UCSD-AML1 (cell line): ENCODE data around the gene ADGRD1.
"Not testable (repeated sequence)": the region's sequence is repeated elsewhere in the genome, so short reads cannot be mapped to it uniquely, and the experiment has no call there.

Experiments used
- DNase-seq: peaks from one replicate; lab custom pipeline; 2025; ENCODE audit not compliant: unreplicated experiment; lab: John Stamatoyannopoulos, UW

The ADGRD1 gene

GRCh38 chr12:131067981-131068851 lies 114.5 kb downstream of the ADGRD1 start:
- no peak for DNase-seq

GRCh38 chr12:131068926-131069720 lies 115.4 kb downstream of the ADGRD1 start:
- not testable (repeated sequence) for DNase-seq

GRCh38 chr12:131070136-131070535 lies 116.4 kb downstream of the ADGRD1 start:
- not testable (repeated sequence) for DNase-seq

- not testable (repeated sequence) for DNase-seq
Observed at GRCh38 chr12:131070668-131071067, 117.0 kb downstream of the ADGRD1 start.

- DNase-seq = not testable (repeated sequence)
Observed at GRCh38 chr12:131071234-131071820, 117.6 kb downstream of the ADGRD1 start.

GRCh38 chr12:131071950-131072349 lies 118.2 kb downstream of the ADGRD1 start:
- not testable (repeated sequence) for DNase-seq

- DNase-seq = no peak
Observed at GRCh38 chr12:131072451-131073230, 118.9 kb downstream of the ADGRD1 start.

GRCh38 chr12:131074221-131075083 lies 120.7 kb downstream of the ADGRD1 start:
- DNase-seq = no peak

GRCh38 chr12:131075194-131075593 lies 121.5 kb downstream of the ADGRD1 start:
- no peak for DNase-seq

- no peak for DNase-seq
Observed at GRCh38 chr12:131075611-131076010, 121.9 kb downstream of the ADGRD1 start.

- DNase-seq = no peak
Observed at GRCh38 chr12:131076296-131076695, 122.6 kb downstream of the ADGRD1 start.

- no peak for DNase-seq
Observed at GRCh38 chr12:131076791-131077747, 123.4 kb downstream of the ADGRD1 start.

GRCh38 chr12:131077931-131078391 lies 124.3 kb downstream of the ADGRD1 start:
- no peak for DNase-seq

GRCh38 chr12:131082290-131083194 lies 128.8 kb downstream of the ADGRD1 start:
- DNase-seq = no peak

- DNase-seq = no peak
Observed at GRCh38 chr12:131084341-131085011, 130.8 kb downstream of the ADGRD1 start.

GRCh38 chr12:131085125-131085815 lies 131.6 kb downstream of the ADGRD1 start:
- no peak for DNase-seq
